ENCODE results near the gene AUTS2. TPM values are rescaled to one million over a fixed set of nuclear protein-coding genes. Genes with fewer than 3 reads are reported as not detected.

The AUTS2 gene
- total and polyA plus RNA-seq, 11 donors = 3.4 to 14.0 (median 7.3) TPM

DNA sequence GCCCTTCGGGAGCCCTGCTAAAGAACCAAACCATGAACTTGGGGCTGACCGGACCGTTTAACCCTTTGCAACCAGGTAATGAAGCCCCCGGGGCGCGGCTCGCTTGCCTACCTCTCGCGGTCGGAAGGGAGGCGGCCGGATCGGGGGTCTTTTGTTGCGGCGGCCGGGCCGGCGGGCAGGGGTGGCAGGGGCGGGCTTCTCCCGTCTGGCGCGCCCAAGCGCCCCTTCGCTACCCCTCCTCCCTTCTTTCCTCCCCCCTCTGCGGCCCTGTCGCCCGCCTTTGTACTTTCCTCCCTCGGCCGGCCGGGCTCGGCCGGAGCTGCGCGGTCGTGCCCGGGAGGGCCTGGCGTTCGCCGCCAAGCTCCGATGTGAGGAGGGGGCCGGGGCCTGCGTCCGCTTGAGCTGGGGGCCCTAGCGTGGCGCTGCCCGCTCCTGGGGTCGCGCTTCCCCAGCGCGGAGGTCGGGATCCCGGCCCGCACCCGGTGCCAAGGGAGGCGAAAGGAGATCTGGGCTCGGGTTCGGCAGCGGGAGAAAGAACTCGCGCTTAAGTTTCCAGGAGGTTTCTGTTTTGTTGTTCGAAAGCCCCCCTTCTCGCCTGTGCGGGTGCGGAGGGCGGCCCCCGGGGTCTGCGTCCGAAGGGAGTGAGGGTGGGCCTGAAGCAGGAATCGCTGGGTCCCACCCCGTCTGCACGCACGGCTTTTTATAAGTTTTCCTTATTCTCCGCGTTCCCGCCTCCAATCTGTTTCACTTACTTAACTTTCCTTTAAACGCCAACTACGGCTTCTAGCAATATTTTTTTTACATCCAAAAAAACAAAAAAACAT lies 1096.9 kb downstream of the AUTS2 start:
- H3K27ac ChIP-seq = peak overlapping the region in 8 of 12 donors; percentile 25 to 82 (median 64)

DNA sequence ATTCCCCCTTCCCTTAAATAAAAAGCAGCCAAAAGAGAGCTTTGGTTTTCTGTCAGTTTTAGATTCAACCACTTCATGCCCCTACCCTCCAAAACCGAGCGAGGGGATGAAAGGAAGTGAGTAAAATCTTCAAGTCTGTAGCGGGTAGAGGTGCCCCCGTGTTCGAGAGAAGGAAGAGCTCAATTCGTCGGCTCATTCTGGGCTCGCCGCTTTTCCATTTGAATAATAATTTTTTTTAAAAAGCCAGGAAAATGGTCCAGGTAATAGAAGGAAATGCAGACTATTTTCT lies 1097.5 kb downstream of the AUTS2 start:
- peak overlapping the region in 4 of 12 donors; percentile 41 to 72 (median 64) for H3K27ac ChIP-seq
- H3K27me3 ChIP-seq = peaks cover 0 to 22% (median 0%) of the 10 kb centered on the region in 9 donors
- intact Hi-C loops (cut with DNase I) = loop anchor here in 9 of 10 donors (5.0 to 10.0 kb wide), 11 partner anchors 81 to 1101 kb away; partner anchors contain the start of gene AUTS2 (in 1 of the 9)
- DNase-seq (no peak), ATAC-seq (no peak)
- H3K36me3 ChIP-seq = peaks cover 0 to 7% (median 0%) of the 10 kb centered on the region in 9 donors
- H3K4me1 ChIP-seq = peaks cover 0 to 21% (median 8%) of the 10 kb centered on the region in 12 donors
- H3K9me3 ChIP-seq = no peaks in the 10 kb centered on the region
- WGBS, 4 donors = 13 to 32% (median 28%) methylated on average over 9 of the region's 9 CpGs
- no peak for TF ChIP-seq POLR2A (IDR thresholded peaks at IDR 0.05)
- TF ChIP-seq, protein P1, sequence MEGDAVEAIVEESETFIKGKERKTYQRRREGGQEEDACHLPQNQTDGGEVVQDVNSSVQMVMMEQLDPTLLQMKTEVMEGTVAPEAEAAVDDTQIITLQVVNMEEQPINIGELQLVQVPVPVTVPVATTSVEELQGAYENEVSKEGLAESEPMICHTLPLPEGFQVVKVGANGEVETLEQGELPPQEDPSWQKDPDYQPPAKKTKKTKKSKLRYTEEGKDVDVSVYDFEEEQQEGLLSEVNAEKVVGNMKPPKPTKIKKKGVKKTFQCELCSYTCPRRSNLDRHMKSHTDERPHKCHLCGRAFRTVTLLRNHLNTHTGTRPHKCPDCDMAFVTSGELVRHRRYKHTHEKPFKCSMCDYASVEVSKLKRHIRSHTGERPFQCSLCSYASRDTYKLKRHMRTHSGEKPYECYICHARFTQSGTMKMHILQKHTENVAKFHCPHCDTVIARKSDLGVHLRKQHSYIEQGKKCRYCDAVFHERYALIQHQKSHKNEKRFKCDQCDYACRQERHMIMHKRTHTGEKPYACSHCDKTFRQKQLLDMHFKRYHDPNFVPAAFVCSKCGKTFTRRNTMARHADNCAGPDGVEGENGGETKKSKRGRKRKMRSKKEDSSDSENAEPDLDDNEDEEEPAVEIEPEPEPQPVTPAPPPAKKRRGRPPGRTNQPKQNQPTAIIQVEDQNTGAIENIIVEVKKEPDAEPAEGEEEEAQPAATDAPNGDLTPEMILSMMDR (IDR thresholded peaks at IDR 0.05) = no peak
- peak overlapping the region; percentile 66 to 89 (median 79) for H3K4me3 ChIP-seq

More for the DNA sequence above, 1096.9 kb downstream of the AUTS2 start:
- Histone ChIP-seq H3K9me3 (no peaks in the 10 kb centered on the region), H3K4me1 (peaks cover 0 to 21% (median 8%) of the 10 kb centered on the region in 12 donors), H3K4me3 (peak overlapping the region; percentile 66 to 89 (median 79)), H3K27me3 (peaks cover 0 to 22% (median 0%) of the 10 kb centered on the region in 9 donors), H3K36me3 (peaks cover 0 to 7% (median 0%) of the 10 kb centered on the region in 9 donors)
- ATAC-seq (peak in 1 of 4 donors; percentile 20), DNase-seq (peak in 3 of 5 donors; percentile 16 to 27 (median 25))
- WGBS, 4 donors = 1 to 5% (median 2%) methylated on average over 19 to 77 of the region's 77 CpGs
- no peak for TF ChIP-seq POLR2A (IDR thresholded peaks at IDR 0.05)
- TF ChIP-seq, protein P1 (IDR thresholded peaks at IDR 0.05) = no peak
- intact Hi-C loops (cut with DNase I) = loop anchor here in 9 of 10 donors (5.0 to 10.0 kb wide), 11 partner anchors 80 to 1100 kb away; partner anchors contain the start of gene AUTS2 (in 1 of the 9)

DNA sequence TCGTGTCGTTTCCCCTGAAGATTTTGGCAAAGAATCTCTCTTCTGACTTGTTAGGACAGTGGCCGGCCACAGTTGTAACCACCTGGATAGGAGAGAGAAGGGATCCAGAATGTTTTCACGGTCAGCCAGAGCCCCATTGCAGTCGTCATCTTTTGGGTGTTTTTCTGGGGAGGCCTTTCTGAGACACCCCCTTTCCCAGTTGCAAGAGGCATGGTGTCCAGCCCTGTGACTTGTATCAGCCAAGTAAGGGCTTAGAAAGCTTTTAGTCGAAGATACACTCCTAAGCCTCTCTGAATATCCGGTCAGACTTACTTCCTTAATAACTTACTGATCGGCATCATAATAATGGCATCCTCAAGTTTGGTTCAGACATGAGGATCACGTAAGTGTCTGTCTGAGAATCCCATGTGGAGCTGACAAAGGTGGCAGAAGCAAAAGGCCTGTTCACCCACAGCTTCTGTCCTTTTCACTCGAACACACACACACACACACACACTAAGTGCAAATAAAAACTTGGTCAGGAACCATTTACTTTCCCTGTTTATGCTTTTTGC lies 1098.0 kb downstream of the AUTS2 start:
- H3K4me3 ChIP-seq = peak overlapping the region in 10 of 12 donors; percentile 66 to 89 (median 80)
- H3K4me1 ChIP-seq = peaks cover 0 to 21% (median 8%) of the 10 kb centered on the region in 12 donors
- TF ChIP-seq, protein P1 (IDR thresholded peaks at IDR 0.05) = no peak
- TF ChIP-seq POLR2A (IDR thresholded peaks at IDR 0.05) = no peak
- H3K36me3 ChIP-seq = peaks cover 0 to 7% (median 0%) of the 10 kb centered on the region in 9 donors
- intact Hi-C loops (cut with DNase I) = loop anchor here in 9 of 10 donors (5.0 to 10.0 kb wide), 11 partner anchors 81 to 1101 kb away; partner anchors contain the start of gene AUTS2 (in 1 of the 9)
- WGBS, 4 donors = 52 to 65% (median 59%) methylated on average over 10 of the region's 10 CpGs
- peaks cover 0 to 22% (median 0%) of the 10 kb centered on the region in 9 donors for H3K27me3 ChIP-seq
- H3K27ac ChIP-seq = peak overlapping the region in 3 of 12 donors; percentile 5 to 72 (median 28)
- DNase-seq (no peak), ATAC-seq (no peak)
- H3K9me3 ChIP-seq = no peaks in the 10 kb centered on the region
